NCI-H187 treated with DMSO at 0.1 percent for 48 hours (cell line): Measurements from ENCODE around the gene MACROD2.

Experiments used
- DNase-seq: peaks from one replicate; lab custom pipeline; 2025; lab: John Stamatoyannopoulos, UW

The MACROD2 gene

DNA sequence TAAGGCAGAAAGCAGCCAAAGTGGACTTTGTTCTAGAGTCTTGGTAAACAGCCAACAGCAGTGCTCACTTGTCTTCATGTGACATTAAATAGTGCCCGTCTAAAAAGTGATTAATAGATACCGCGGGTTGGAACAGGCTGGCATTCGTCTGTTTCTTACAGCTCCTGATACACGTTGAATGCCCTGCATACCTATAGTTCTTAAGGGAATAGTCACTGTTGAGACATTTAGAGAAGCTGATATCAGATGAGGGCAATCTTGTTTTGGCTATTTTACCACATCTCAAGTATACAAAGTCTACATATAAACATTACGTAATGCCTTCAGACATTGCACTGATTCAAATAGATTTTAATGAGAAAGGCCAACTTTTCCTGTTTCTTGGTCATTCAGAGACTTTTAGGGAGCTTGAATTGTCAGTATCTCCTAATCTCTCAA lies 717.0 kb downstream of the MACROD2 start:
- DNase-seq, result no peak

DNA sequence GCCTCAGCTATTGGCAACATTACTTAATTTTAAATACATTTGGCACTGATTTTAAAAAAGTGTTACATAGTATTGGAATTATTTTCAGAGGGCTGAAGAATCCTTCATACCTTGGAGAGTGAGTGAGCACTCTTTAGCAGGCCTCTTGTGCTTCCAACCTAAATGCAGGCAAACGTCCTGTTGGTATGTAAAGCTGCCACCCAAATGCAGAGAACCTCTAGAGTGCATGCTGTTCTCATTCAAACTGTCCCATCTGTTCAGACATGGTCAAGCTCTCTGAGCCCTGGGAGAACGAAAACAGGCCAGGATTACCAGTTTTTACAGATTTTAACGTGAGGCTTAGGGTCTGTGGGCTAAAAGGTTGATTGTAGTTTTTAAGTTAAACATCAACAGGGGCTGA lies 720.1 kb downstream of the MACROD2 start:
- DNase-seq, result no peak

DNA sequence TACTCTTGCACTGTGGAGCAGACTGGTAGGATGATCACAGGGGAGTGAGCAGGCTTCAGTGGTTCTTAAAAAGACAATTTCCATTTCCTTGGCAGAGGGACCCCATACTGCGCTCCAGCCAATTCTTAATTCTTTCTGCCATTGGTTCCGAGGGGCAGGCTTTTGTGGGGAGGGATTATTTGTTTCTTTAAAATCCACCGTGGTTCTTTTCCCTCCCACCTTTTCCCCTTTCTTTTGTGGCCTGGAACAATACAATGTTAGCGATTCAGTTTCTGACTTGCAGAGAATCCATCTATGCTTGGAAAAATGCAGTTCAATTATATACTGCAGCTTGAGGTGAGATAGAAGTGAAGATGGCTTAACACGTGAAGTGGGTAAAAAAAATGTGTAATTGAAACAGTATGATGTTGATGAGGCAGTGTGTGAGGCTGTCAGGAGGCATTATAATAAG lies 721.1 kb downstream of the MACROD2 start:
- DNase-seq, result no peak

DNA sequence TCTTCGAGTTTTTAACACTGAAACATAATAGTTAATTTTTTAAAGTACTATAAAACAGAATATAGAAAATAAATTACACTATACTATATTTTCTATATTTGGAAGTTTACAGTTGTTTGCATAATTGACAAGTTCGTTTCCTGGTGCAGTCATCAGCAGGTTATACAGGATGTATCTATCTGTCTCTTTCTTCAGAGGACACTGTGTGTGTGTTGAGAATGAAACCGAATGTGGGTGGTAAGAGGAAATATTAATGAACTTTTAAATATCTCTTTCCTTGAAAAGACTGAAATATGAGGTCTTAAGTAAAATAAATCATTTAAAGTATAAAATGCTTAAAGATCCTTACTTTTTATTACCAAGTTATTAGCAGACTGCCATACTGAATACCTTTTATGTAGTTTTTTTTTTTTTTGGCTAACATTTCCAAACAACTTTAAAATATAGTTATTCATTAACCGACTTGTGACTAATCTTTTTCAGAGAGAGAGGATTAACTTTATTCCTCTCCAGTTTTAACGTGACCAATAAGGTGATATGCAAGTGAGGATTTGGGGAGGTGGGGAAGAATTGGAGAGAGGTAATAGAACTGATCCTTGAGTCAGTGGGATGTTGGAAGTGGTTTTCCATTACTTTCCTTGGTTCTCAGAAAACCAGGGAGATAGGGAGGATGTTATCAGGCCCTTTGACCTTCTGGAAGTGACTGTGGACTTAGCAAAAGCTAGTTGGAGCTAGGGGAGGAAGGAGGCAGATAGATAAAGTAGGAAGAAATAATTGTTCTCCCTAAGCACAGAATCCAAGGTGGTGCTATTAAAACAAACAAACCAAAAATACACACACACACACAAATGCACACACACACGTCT lies 722.1 kb downstream of the MACROD2 start:
- no peak for DNase-seq

DNA sequence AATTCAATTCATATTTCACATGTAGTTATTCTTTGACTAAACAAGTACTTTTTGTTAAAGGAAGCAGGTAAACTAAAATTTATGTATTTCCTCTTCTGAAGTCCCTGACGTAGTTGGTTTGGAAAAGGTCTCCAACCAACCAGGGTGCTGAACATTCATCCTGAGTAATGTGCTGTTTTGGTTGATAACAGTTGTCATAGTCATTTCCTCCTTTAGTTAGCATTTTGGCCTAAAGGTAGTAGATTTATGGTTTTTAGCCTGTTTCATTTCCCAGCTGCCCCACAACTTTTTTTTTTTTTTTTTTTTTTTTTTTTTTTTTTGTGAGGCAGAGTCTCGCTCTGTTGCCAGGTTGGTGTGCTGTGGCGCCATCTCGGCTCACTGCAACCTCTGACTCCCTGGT lies 724.9 kb downstream of the MACROD2 start:
- no peak for DNase-seq

DNA sequence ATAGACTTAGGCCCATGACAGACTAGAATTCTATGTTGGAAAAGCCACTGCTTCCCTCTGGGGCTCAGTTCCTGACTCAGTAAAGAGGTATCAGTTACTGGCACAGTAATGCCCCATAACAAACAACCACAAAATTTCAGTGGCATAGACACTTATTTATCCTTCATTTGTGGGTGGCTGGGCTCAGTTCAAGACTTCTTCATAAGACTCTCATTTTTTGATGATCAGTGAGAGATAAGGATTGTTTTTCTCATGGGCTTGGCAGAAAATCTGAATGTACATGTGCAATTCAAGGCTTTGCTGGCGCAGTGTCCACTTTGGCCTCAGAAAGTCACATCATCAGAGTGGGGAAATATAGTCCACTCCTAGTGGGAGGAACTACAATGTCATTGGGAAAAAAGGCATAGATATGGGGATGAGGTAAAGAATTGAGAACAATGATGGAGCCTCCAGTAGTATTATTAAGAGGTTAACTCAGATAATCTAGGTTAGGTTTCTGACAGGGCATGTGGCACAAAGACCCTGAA lies 726.7 kb downstream of the MACROD2 start:
- no peak for DNase-seq

DNA sequence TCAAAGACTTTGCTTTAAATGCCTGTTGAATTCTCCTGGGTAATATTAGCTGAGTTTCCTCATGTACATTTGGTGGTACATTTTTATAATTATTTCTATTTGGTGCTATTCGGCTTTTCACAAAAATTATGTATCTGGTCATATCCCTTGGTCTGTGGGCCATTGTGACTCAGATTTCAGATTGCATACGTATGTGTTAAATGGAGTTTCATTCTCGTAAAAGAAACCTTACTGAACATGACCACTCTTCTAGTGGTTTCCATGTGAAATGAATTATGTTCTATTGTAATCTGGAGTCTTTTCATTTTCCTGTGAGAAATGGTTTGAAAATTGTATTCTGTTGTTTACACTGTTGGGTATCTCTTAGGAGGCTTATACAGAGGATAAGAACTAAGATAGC lies 728.3 kb downstream of the MACROD2 start:
- DNase-seq, result no peak

DNA sequence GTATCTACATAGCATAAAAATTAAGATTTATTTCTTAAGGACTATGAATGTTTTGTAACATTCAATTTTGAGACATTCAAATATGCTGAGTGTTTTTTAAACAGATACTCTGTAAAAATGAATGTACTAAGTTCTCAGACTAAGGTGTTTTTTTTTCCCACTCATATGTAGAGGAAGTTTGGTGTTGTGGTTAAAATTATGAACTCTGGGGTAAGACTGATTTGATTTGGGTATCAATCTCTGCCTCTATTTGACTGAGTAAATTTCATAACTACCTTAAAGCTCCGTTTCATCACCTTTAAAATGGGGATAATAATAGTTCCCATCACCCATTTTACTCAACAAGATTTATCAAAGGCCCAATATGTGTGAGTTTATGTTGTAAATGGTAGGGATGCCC lies 728.7 kb downstream of the MACROD2 start:
- no peak for DNase-seq

DNA sequence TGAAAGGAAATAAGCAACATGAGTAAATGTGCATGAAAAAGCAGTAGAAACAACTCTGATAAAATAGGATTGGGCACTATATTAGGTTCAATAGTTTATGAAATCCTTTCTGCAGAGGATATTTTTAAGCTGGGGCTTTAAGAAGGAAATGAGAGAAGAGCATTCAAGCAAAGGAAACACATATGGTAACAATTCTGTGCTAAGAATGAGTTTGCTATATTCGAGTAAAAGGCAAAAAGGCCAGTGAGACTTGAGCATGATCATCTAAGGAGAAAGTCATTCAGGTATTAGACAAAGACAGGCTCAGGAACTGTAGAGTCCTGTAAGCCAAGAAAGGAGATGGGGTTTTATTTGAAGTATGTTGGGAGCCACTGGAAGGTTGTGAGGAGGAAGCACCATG lies 729.2 kb downstream of the MACROD2 start:
- DNase-seq, result no peak

DNA sequence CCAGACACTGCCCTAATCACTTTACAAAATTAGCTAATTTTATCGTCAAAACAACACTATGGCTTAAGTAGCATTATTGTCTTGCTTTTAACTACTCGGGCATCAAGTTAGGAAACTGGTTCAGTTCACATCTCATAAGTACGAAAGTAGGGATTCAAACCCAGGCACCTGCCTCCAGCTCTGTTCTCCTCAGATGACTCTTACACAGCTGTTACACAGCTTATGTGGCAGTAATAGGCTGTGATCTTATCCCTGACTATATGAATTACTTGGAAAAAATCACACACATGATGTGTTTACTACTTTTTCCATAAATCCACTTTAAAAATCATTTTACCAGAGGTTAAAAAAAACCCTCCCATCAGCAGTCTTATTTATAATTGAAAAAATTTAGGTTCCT lies 731.3 kb downstream of the MACROD2 start:
- DNase-seq, result no peak

DNA sequence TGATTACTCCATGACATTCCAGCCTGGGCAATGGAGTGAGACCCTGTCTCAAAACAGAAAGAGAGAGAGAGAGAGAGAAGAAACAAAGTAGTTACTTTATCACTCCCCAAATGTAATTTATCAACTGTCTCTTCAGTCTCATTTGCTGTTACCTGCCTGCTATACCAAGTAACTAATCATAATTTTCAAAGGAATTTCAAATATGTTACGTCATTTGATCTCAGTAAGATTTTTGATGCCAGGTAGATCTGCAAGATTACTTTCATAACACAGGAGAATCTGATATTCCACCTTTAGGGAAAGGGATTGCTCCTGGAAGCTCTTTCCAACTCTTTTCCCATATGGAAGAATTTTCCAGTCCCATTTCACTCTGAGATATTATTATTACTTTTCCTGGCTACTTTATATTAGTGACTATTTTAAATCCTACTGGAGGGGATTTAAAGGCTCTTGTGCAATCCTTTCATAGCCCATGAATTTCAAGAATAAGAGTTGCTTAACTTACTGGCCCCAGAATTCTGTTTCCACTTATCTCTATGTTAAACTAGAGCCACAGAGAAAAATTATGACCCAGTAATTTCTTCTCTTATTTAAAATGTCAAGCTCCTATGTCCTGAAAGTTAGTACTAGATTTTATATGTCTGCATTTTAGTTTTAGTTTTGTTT lies 732.3 kb downstream of the MACROD2 start:
- no peak for DNase-seq

DNA sequence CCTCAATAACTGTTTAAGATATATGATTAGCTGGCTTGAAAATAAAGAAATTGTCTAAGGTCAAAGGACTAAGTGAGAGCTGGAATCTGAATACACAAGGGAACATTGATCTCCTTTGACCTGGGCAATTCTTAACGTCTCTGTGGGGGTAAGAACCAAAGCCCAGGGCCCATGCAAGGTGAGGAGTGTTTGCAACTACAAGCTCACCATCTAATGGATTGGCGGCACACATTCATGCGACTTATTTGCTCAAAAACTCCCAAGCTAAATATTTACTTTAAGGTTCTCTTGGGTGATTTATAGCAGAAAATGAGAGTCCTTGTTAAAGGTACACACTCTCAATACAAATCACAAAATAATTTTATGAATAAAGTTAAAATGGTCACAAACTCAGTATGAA lies 734.1 kb downstream of the MACROD2 start:
- no peak for DNase-seq

DNA sequence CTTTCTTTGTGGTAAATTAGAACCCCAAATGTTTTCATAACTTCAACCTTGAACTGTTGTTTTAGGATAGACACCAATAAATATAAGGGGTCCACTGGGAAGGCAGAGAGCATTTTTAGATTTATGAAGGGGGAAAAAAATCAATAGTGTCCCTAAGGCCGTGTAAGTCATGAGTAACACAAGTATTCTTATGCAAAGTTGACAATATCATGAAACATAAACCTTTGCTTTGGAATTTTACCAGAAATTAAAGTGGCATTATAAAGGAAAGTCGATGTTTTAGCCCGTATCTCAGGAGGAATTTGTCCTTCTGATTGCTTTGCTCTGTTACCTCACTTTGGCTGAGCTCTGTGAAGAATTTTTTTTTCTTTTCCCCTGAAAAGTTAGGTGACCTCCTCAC lies 737.0 kb downstream of the MACROD2 start:
- no peak for DNase-seq

DNA sequence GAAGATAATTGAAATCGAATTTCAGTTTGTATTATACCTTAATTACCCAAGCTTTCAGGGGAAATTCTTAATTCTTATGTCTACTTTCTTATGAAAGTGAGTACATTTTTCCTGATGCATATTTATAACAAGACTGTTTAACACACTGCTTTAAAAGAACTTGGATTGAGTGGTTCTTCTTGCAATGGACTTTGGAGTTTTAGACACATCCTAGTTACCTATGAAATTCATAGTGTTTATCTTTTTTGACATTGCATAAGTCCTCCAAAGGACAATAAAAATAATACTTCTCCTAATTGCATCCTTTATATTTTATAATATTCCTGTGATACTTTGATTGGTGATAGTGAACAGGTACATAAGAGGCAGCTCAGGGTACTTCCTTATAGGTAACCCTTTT lies 737.7 kb downstream of the MACROD2 start:
- no peak for DNase-seq

DNA sequence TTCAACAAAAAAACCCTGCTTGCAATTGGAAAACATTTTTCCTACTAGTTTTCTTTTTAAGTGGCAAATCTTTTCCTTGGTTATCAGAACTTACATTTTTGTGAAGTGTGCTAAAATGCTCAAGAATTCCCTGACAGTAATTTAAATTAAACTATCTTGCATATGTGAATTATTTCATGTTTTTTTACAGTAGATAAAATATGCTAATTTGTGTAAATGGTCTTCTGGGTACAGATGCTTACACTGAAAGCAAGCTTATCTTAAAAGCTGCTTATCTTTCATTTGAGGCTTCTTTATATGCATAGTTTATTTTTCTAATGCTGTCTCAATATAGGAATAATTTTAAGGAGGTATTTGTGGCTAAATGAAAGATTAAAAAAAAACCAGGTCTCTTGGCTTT lies 745.1 kb downstream of the MACROD2 start:
- DNase-seq, result no peak

DNA sequence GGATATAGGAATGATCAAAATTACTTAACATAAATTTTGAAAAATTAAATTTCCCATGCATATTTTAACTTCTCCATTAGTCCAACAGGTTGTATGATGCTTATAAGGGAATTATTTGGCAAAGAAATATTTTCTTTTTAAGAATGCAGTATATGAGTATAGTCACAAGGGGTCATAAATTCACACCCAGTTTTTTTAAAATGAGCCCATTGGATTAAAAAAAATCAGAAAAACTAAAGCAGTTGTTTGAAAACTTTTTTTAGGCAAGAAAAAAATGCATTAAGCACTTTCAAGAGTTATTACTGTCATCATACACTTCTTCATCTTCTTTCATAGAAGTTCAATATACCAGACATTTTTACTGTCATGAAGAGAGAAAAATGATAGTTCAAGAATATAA lies 746.3 kb downstream of the MACROD2 start:
- no peak for DNase-seq

DNA sequence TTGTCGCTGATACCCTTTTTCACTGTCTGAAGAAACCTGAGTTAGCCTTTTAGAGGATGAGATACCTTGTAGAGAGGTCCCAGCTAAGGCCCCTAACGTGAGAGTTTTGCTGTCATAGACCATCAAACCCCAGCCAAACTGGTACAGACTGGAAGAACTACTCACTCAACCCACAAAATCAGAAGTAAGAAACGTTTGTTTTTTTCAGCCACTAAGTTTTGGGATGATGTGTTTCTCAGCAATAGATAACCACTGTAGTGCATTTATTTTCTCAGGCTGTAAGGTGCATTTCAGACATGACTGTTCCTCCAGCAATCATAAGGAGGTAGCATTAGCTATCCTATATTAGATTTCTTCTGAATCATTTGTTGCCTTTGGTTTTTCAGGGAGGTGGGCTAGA lies 749.4 kb downstream of the MACROD2 start:
- no peak for DNase-seq

DNA sequence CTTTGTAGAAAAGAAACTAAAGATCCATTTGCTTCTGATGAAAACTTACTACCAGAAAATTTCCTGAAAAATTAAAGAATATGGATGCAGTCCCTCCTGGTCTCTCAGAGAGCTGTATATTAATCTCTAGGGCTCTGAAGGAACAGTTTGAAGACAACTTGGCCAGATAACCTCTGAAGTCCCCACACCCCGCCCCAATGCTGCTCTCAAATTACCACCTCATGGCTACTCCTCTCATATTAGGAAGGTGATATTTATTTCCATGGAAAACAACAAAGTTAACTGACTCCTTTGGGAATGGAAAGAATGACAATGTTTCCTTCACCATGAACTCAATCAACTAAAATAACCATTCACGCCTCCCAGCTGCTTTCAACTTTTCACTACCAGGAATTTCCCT lies 750.5 kb downstream of the MACROD2 start:
- DNase-seq, result no peak

DNA sequence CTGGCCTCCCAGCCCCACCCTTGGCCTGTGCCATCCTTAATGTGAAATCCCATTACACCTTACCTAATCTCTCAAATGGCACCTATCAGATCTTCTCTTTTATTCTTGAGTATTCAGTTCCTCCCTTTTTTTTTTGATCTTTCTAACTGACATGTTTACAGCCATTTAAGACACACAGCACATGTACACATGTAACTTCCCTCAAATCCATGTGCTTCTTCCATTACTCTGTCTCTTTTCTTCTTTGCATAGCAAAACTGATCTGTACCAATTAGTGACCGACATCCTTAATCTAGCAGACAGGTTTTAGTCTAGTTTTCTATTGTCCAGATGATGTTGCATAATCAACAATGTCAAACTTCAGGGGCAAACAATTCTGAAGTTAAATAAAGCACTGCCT lies 755.9 kb downstream of the MACROD2 start:
- no peak for DNase-seq

DNA sequence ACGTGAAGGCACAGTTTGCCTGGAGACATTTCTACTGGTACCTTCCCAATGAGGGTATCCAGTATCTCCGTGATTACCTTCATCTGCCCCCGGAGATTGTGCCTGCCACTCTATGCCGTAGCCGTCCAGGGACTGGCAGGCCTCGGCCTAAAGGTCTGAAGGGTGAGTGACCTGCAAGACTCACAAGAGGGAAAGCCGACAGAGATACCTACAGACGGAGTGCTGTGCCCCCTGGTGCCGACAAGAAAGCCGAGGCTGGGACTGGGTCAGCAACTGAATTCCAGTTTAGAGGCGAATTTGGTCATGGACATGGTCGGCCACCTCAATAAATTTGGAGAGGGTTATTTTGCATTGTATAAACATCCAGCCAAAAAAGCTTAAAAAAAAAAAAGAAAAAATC lies 762.4 kb downstream of the MACROD2 start:
- no peak for DNase-seq

DNA sequence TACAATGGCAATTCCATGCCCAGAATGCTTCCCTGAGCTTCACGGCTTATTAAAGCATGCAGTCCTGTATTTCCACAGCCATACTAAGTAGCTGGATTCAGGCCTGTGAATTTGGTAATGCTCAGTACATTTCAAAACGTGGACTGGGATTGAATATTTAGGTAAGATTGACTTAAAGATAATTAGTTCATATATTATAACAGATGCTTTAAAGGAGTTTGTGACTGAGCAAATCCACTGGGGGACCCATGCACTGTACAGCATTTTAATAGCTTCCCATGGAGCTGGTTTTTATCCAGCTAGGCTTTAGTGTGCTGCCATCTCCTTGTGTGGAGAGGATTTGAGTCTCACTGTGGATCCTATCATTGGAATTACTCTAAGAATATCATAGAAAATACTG lies 763.0 kb downstream of the MACROD2 start:
- no peak for DNase-seq

DNA sequence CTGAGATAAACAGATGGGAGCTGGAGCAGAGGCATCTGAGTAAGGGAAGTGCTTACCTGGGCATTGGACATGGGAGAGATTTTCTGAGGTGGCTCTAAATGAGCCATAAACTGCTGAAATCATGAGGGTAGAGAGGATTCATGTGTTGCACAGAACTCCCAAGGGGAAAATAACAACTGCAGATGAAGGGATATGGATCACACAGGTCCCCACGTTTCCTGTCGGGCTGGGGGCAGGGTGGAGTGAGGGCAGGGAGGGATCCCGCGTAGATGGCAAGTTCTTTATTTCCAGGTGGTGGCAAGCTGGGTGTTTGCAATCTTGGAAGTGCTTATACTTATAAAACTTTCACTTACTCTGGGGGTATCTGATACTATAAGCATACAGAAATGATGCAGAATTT lies 764.7 kb downstream of the MACROD2 start:
- DNase-seq, result no peak

DNA sequence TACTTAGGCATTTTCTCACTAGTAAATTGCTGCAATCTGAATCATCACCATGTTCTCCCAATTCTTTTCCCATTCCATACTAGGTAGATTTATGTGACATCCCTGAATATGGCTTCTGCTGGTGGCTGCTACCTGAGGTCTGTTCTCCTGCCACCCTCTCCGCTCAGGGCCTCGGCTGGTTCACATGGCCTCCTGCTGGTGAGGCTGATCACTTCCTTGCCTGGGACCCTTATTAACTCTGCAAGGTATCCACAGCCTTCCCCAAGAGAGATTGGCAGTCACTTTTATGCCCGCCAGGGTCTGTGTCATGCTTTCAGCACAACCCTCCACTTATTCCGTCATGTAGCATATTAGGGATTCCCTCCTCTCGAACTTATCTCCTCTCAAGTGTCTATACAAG lies 766.6 kb downstream of the MACROD2 start:
- DNase-seq, result no peak
